NCI-H526 treated with DMSO at 0.1 percent for 48 hours (cell line): ENCODE results near the gene DAB1.
A peak's percentile ranks its signal among the peaks of the same experiment; 100 is the strongest.
"Not testable (repeated sequence)": the region's sequence is repeated elsewhere in the genome, so short reads cannot be mapped to it uniquely, and the experiment has no call there.

Experiments
- DNase-seq: peaks from one replicate; lab custom pipeline; 2025; lab: John Stamatoyannopoulos, UW

The DAB1 gene

GRCh38 chr1:57360846-57361407 lies 62.9 kb downstream of the DAB1 start:
- no peak for DNase-seq

GRCh38 chr1:57357462-57357861 lies 66.4 kb downstream of the DAB1 start:
- DNase-seq, result no peak

DNA sequence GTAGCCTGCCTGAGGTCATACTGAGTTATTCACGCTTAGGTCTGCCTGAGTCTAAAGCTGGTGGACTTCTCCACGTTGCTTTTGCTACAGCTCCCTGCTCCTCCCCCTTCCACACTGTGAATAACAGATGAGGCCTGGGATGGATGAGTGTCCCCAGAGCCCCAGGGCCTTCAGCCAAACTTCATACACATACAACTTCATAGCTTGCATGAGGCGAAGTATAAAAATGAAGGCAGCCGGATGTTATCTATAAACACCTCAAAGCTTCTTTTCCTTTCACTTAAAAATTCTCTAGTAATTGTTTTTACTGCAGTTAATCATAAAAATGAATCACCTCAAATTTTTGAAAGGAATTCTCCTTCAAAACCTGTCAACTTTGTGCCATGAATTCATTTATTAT lies 70.2 kb downstream of the DAB1 start:
- DNase-seq, result no peak

DNA sequence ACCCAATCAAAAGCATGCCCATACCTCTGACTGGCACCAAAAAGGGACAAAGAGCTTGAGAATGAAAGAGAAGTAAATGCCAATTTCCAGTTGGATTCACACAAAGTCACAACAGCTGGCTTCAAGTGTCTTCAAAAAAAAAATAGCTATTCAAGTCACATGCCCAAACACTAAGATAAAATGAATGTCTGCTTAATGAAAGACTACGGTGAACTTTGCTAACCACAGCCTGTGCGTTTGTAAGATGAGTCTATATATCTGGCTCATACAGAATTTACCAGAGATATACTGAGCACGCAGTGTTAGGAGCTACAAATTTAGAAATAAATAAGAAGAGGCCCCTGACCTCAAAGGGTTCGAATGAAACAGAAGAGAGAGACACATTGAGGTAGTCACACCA lies 73.2 kb downstream of the DAB1 start:
- DNase-seq, result no peak

GRCh38 chr1:57348921-57349320 lies 74.9 kb downstream of the DAB1 start:
- DNase-seq, result no peak

GRCh38 chr1:57345916-57346315 lies 77.9 kb downstream of the DAB1 start:
- DNase-seq, result no peak

GRCh38 chr1:57344265-57344664 lies 79.6 kb downstream of the DAB1 start:
- no peak for DNase-seq

- not testable (repeated sequence) for DNase-seq
Measured at GRCh38 chr1:57343298-57343915, 80.5 kb downstream of the DAB1 start.

- no peak for DNase-seq
Measured at GRCh38 chr1:57341721-57342120, 82.1 kb downstream of the DAB1 start.

DNA sequence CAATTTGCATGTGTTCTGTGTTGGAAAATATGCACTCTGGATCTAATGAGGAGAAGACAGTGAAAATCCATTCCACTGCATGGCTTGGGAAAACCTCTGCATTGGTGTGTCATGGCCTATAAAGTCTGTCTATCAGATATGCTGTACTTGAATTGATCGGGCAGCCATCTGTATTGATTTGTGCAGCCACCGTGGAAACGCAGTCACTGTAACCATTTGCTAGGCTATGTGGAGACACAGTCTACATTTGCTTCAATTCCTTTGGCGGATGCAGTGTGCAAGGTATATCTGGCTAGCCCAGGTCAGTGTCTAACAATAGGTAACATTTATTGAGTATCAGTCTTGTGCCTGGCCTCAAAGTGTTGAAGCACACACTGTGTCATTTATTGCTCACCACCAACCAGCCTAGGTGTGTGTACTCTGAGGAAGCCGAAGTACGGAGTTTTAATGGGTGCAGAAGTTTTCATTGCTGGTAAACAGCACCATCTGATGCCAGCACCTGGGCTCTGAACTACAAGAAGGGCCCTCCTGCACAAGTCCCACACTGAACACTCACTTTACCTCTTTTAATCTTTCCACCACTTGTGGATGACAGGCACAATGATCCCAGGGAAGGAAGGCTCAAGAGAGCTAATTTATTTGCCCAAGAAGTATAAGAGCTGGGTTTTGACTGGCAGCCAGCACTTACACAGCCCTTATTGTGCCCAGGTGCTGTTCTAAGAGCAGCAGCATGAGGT lies 83.4 kb downstream of the DAB1 start:
- peak; percentile 10 for DNase-seq

- no peak for DNase-seq
Measured at GRCh38 chr1:57337623-57338022, 86.2 kb downstream of the DAB1 start.

- no peak for DNase-seq
Measured at GRCh38 chr1:57336793-57337192, 87.1 kb downstream of the DAB1 start.

- no peak for DNase-seq
Measured at GRCh38 chr1:57331620-57332019, 92.2 kb downstream of the DAB1 start.

GRCh38 chr1:57329937-57330336 lies 93.9 kb downstream of the DAB1 start:
- DNase-seq, result no peak

- peak; percentile 47 for DNase-seq
Measured at GRCh38 chr1:57329001-57329527, 94.8 kb downstream of the DAB1 start.

GRCh38 chr1:57327946-57328345 lies 95.9 kb downstream of the DAB1 start:
- no peak for DNase-seq

- no peak for DNase-seq
Measured at GRCh38 chr1:57327336-57327735, 96.5 kb downstream of the DAB1 start.

- no peak for DNase-seq
Measured at GRCh38 chr1:57325536-57325935, 98.3 kb downstream of the DAB1 start.

DNA sequence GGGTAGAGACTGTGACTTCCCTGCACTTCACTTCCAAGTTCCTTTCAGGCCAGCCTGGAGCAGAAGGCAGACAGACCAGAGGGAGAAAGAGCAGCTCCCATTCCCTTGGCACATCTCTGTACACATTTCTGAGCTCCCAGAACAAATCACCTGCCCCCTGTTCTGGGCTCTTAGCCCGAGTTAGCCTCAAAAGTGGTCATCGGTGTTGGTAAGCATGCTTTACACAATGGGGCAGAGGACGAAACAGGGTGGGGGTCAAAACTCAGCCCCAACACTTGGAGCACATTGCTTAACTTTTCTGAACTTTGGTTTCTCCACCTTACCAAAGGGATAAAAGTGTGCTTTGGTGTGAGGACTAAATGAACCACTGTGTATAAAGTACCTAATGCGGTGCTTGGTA lies 98.7 kb downstream of the DAB1 start:
- no peak for DNase-seq

DNA sequence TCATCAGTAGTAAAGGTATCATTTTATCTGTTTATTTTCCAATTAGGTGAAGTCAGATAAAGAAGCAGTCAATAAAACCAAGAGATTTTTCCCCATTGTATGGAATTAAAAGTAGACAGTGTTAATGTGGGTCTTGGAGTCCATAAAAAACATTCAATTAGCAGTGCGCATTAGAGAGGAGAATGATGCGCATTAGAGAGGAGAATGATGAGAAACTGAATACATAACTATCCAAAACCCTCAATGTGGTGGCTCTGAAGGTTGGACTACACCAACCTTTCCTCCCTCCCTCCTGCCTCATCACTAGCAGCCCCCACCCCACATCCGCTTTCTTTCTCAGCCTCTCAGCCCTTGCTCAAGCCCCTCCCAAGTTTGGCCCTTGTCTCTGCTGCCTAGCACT lies 99.5 kb downstream of the DAB1 start:
- DNase-seq, result no peak

GRCh38 chr1:57321776-57322175 lies 102.1 kb downstream of the DAB1 start:
- DNase-seq, result no peak

DNA sequence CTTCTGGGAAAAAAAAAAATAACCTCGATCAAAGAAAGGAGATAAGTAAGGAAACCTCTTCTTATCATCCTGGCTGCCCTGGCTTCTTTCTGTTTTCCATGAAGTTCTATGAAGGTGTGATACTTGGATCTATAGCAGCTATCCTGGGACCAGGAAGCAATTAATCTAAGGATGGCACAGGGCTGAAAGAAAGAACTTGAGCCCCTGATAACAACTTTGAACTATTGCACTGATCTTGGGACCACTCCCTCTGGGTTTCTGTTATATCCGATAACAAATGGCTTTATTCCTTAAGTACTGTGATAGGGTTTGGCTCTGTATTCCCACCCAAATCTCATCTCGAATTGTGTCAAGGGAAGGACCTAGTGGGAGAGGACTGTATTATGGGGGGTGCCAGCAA lies 104.1 kb downstream of the DAB1 start:
- no peak for DNase-seq

- DNase-seq, result no peak
Measured at GRCh38 chr1:57319165-57319564, 104.7 kb downstream of the DAB1 start.
